ENCODE data around the gene TRMT2A.

The TRMT2A gene

DNA sequence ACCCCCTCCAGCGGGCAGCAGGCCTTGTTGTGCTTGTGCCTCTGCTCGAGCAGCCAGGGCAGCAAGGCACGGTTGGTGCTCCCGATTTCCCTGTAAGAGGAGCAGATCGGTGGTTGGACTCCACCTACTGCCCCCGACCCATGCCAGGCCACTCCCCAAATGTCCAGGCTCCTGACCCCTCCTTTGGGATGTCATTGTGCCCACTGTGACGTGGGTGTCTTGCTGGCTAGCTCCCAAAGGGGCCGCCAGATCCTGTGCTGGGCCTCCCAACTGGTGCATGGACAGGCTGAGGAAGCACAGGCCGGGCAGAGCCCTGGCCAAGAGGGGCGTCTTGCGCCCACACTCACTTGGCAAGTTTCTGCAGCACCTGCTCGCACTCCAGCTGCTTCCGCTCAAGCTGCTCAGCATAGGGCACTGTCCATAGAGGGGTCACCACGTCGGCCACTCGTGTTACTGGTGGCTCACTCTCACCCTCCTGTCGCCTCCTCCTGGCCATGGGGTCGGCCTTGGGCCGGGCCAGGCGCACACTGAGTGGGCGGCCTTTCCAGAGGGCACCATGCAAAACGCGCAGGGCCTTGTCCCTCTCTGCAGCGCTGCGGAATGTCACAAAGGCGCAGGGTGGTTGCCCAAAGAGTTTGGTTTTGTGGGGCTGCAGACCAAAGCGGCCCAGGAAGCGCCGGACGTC is 1.2 kb downstream of the TRMT2A start, which contains the start of gene RANBP1:
TSS of gene RANBP1 (plus strand) at position 414 of the 685 bp plus-strand sequence. CDS start at position 495, 81 bp downstream.
- DNase-seq = no peak

DNA sequence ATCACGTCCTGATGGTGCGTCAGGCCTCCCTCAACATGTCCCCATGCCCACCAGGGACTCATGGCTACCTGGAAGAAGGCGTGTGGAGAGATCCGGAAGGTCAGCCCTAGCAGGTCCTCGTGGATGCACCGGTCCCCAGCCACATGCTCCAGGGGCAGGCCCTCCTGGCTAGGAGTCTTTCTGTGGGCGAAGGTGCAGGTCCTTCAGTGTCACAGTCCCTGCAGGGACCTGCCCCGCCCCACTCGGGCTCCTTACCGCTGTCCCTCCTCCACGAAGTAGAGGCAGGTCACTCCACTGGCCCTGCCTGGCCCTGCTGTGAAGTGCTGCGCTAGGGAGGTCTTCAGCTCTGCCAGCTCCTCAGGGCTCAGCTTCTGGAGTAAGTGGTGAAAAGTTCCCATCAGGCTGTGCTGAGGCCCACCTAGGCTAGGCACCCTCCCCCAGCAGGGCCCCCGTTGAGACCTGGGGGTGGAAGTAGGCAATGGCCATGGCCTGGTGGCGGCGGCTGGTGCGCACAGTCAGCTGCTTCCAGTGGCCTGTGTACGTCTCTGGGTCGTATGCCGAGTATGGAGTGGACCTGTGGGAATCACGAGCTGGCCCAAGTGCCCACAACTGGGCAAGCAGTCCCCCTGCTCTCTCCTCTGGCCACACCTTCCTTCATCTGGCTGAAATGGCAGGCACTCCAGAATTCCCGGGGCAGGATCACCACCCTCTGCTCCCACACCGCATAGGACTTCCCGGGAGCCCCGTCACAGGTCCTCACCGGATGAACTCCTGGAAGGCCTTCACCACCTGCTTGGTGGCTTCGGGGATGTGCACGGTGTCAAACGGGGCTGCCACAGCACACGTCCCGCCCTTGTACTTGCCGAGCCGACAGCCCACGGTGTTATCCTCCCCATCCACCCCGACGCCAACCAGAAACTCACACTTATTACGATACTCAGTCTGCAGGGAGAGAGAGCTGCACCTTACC is 2.2 kb downstream of the TRMT2A start:
- no peak for DNase-seq

DNA sequence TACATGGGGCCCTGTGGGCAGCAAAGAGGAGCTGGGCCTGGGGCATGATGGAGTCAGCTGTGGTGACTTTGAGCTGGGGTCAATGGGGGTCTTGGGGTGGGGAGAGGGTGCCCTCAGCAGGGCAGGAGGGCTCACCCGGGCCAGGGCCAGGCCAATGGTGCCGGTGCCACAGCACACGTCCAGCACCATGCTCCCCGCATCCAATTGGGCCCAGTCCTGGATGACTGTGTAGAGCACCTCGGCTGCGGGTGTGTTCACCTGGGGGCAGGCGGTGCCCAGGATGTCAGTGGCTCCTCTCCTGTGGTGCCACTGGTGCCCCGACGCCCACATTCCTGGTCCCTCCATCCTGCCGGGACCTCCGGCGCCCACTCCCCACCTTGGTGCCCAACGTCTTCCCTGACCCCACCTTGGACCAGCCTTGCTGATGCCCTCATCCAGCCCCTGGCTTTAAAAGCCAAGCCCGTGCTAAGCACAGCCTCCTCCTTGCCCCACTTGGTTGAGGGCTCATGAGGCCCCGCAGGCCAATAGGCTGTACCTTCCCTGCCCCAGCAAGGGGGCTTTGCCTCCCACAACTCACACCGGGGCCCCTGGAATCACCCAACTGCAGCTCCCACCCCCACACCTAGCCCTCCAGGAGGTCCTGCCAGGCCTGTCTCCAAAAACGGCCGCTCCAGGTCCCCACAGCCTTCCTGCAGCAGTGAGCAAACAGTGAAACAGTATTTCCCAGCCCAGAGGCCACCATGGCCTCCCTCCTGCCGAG is 3.3 kb downstream of the TRMT2A start:
- DNase-seq = no peak

- DNase-seq = peak in 1 of 3 experiments; percentile 5
Measured at GRCh38 chr22:20112623-20113511, 4.2 kb downstream of the TRMT2A start.

- DNase-seq = peak in 1 of 3 experiments; percentile 2
Measured at GRCh38 chr22:20111689-20112622, 5.1 kb downstream of the TRMT2A start.

DNA sequence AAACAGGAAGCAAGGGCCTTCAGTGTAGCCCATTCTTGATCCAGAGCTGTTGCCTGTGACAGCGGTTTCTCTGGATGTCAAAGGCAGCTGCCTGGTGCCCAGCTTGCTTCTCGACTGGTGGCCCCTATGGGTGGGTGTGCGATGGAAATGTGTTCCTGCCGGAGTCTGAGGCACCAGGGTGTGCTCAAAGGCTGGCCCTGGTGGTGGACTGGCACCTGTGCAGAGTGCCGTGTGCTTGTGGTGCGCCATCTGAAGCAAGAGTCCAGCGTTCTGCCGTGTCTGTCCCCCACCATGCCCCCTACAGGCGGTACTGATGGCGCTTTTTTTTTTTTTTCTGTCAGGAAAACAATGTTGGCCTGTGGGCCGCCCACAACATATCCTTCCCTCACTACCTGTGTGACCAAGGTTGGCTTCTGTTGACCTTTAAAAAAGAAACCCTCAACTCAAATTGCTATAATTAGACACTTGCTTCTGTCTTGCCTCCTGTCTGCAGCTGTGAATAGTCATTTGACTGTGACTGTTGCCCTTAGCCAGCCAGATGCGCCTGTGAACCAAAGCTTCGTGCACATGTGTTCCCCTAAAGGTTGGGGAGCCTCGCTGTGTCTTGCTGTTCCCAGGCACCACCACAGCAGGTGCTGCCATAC is 5.9 kb downstream of the TRMT2A start:
- DNase-seq = peak in 1 of 3 experiments; percentile 14

DNA sequence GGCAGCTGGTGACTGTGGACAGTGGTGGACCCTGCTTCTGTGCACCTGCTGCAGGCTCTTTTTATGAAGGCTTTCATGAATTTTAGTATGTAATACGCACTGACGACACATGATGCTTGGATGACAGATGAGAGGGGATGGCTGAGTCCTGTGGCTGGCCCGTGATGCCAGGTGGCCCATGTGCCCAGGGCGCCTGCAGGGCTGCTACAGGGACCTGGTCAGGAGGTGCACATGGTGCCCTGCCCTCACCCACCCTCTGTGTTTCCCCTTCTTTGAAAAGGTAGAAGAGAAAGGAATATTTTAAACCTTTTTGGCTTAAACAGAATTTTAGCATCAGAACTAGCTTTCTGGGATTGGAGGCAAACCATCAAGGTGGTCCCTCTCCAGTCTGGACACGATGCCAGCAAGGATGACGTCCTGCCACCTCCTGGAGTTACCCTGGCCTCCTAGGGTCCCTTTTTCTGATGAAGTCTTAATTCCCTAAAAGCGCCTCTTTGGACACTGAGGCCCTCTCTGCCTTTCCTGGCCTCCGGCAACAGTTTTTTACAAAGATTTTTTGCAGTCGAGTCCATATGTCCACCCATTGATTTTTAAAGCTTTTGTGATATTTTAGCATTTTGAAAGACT is 6.6 kb downstream of the TRMT2A start:
- no peak for DNase-seq

DNA sequence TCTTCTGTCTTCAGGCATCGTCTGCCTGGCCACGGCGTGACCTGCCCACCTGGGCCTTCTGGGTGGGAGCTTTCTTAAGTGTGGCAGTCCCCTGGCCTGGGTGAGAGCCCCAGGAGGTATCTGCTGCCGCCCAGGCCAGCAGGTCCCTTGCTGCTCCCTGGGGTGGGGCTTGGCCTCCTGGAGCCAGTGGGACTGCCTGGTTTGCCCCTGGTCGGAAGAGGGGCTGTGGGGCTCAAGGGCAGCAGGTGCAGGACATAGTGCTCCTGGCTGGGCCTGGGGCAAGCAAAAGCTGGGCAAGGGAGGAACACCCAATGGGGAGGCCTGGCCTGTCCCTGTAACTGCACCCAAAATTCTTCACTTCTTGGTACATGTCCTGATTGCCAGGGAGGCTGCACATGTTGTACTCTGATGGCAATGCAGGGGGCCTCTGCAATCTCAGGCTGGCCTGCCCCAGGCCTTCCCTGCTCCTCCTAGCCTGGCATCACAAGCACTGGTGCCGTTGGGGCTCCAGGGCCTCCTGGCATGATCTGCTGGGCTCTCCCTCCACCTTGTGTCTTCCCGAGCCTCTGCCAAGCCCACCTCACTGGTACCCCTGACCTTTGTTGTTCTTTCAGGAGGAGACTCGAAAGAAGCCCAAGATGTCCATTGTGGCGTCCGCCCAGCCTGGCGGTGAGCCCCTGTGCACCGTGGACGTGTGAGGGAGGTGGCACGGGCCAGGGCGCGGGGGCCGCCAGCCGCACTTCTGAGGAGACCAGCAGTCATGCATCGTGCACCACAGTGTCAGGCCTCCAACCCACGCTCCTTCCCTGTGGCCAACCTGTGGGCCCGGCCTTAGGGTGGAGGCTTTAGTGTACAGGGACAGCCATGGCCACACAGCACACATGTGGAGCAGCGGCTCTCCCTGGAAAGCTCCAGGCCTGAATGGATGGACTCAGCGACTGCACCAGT is 7.3 kb downstream of the TRMT2A start:
- no peak for DNase-seq

DNA sequence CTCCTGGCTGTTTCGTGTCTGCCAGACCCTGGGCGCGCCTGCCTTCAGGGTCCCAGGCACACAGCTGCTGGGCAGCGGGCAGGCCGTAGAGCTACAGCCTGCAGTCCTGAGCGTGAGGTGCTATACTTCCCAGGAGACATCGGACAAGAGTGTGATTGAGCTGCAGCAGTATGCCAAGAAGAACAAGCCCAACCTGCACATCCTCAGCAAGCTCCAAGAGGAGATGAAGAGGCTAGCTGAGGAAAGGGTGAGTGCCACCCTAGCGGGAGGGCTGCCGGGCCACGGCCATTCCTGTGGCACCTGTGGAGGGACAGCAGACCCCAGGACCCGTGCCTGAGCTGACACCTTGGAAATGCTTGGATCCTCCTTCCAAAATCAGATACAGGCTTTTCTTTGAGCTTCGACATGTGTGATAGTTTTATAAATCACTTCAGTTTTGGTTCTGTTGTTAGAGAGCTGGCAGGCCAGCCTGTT is 8.2 kb downstream of the TRMT2A start:
- DNase-seq = no peak

GRCh38 chr22:20107951-20108756 is 8.9 kb downstream of the TRMT2A start:
- no peak for DNase-seq

GRCh38 chr22:20107471-20107901 is 9.5 kb downstream of the TRMT2A start:
- DNase-seq = no peak

GRCh38 chr22:20106849-20107237 is 10.2 kb downstream of the TRMT2A start:
- no peak for DNase-seq

- no peak for DNase-seq
Measured at GRCh38 chr22:20106205-20106848, 10.7 kb downstream of the TRMT2A start.

DNA sequence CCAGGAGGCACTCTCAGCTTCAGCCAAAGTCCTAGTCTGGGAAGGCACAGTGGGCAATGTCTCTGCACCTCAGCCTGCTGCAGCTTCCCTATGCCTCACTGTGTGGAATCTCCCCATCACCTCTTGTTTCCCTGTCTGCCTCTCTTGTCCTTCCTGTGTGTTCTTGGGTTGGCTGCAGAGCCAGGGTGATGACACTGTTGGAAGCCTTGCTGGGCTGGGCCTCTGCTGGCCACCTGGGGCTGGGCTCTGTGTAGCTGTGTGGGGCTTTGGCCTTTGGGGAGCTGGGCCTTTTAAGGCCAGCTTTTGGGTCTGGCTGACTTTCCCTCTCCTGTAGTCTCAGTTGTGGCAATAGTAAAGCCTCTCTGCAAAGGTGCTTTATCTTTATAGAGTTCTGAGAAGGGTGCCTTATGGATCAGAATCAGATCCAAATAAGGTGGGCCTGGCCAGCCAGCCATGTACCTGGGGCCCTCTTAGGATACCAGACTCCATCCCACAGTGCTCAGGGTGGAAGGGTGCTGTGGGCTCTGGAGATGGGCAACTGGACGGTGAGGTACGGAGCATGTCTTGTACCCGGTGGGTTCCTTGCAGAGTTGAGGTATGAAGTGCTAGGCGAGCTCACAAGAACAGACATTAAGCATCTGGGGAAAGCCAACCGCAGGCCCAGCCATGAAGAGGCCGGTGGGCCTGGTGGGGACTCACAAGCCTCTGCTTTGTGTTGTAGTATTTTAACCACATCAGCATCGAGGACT is 11.4 kb downstream of the TRMT2A start:
- no peak for DNase-seq

GRCh38 chr22:20102203-20102780 is 14.7 kb downstream of the TRMT2A start:
- no peak for DNase-seq

GRCh38 chr22:20101638-20102037 is 15.4 kb downstream of the TRMT2A start:
- DNase-seq = no peak
